Left ventricle myocardium inferior (tissue), 1 donor: Measurements from ENCODE around the gene RAPGEF6. TPM values are rescaled to one million over a fixed set of nuclear protein-coding genes. Genes with fewer than 3 reads are reported as not detected.
"Not testable (repeated sequence)": the region's sequence is repeated elsewhere in the genome, so short reads cannot be mapped to it uniquely, and the experiment has no call there.

ENCODE experiments used
- DNase-seq: peaks from one replicate; pipeline ENCODE4 v3.0.0-alpha.2; 2020
- H3K27ac ChIP-seq: fragments of 200-600 bp; replicated peaks from 2 replicates; pipeline ENCODE4 v1.8.0; 2021
- H3K27me3 ChIP-seq: fragments of 200-600 bp; 2 replicates; pipeline ENCODE4 v1.8.0; 2021; ENCODE audit warnings: low read depth
- H3K36me3 ChIP-seq: fragments of 200-600 bp; 2 replicates; pipeline ENCODE4 v1.8.0; 2021
- H3K4me1 ChIP-seq: fragments of 200-600 bp; 2 replicates; pipeline ENCODE4 v1.8.0; 2021
- H3K4me3 ChIP-seq: fragments of 200-600 bp; 2 replicates; pipeline ENCODE4 v1.8.0; 2021; ENCODE audit warnings: mild to moderate bottlenecking, moderate library complexity
- H3K9me3 ChIP-seq: fragments of 200-600 bp; replicated peaks from 2 replicates; pipeline ENCODE4 v1.8.0; 2021
- CTCF ChIP-seq: fragments of 200-600 bp; IDR thresholded peaks from 2 replicates; pipeline ENCODE4 v1.8.0; 2021; ENCODE audit warnings: antibody characterized with exemption, mild to moderate bottlenecking, borderline replicate concordance
- intact Hi-C: fragments of 100-400 bp; cut with micrococcal nuclease; formaldehyde crosslinking; loops from one replicate; pipeline ENCODE4 v1.11.0; 2022
- total RNA-seq: library from RNA; stranded (reverse); fragmentation: NEBNext Ultra II Directional; extraction: Animal tissue kit (Norgen Biotek cat#: 25700); gene quantifications from one replicate; pipeline ENCODE4 v1.2.1, GENCODE V29; 2021
- donor health status: DM: no; HTN: yes; CAD: no; lungs with severe emphysema.

Gene RAPGEF6
- total RNA-seq, 1 donor from 2014 or later = 9.6 TPM

- Histone ChIP-seq H3K4me3 (no peak overlapping the region), H3K9me3 (no peaks in the 10 kb centered on the region), H3K36me3 (peaks cover 69% of the 10 kb centered on the region), H3K27ac (no peak overlapping the region), H3K27me3 (no peaks in the 10 kb centered on the region), H3K4me1 (no peaks in the 10 kb centered on the region)
- no peak for DNase-seq
- intact Hi-C loops = no loop called here
- TF ChIP-seq CTCF = no peak
Observed at GRCh38 chr5:131491749-131492148, 143.3 kb downstream of the RAPGEF6 start.

GRCh38 chr5:131488463-131488862, 146.6 kb downstream of the RAPGEF6 start:
- H3K27ac ChIP-seq = no peak overlapping the region

GRCh38 chr5:131487371-131487770, 147.7 kb downstream of the RAPGEF6 start:
- DNase-seq, intact Hi-C loops, H3K27ac ChIP-seq, H3K4me1 ChIP-seq, H3K4me3 ChIP-seq, H3K27me3 ChIP-seq, H3K9me3 ChIP-seq: not testable (repeated sequence)
- H3K36me3 ChIP-seq = peaks cover 59% of the 10 kb centered on the region

More at GRCh38 chr5:131488463-131488862, 146.6 kb downstream of the RAPGEF6 start:
- DNase-seq = no peak
- Histone ChIP-seq H3K27me3 (no peaks in the 10 kb centered on the region), H3K9me3 (no peaks in the 10 kb centered on the region), H3K36me3 (peaks cover 59% of the 10 kb centered on the region), H3K4me3 (no peak overlapping the region), H3K4me1 (no peaks in the 10 kb centered on the region)
- intact Hi-C loops = no loop called here
- no peak for TF ChIP-seq CTCF

GRCh38 chr5:131482617-131483016, 152.4 kb downstream of the RAPGEF6 start:
- no peak overlapping the region for H3K4me3 ChIP-seq
- no peak for DNase-seq
- H3K27ac ChIP-seq = no peak overlapping the region
- no peaks in the 10 kb centered on the region for H3K27me3 ChIP-seq
- H3K4me1 ChIP-seq = no peaks in the 10 kb centered on the region
- no peak for TF ChIP-seq CTCF
- peaks cover 42% of the 10 kb centered on the region for H3K36me3 ChIP-seq
- H3K9me3 ChIP-seq = no peaks in the 10 kb centered on the region
- intact Hi-C loops = no loop called here

GRCh38 chr5:131481569-131481968, 153.5 kb downstream of the RAPGEF6 start:
- H3K27me3 ChIP-seq = no peaks in the 10 kb centered on the region
- no peak overlapping the region for H3K27ac ChIP-seq
- H3K4me3 ChIP-seq = no peak overlapping the region
- H3K36me3 ChIP-seq = peaks cover 36% of the 10 kb centered on the region
- H3K9me3 ChIP-seq = no peaks in the 10 kb centered on the region
- intact Hi-C loops = no loop called here
- TF ChIP-seq CTCF = no peak
- no peaks in the 10 kb centered on the region for H3K4me1 ChIP-seq
- DNase-seq = no peak

GRCh38 chr5:131475541-131475941, 159.5 kb downstream of the RAPGEF6 start:
- H3K36me3 ChIP-seq = peaks cover 13% of the 10 kb centered on the region
- H3K27me3 ChIP-seq = no peaks in the 10 kb centered on the region
- H3K4me3 ChIP-seq = no peak overlapping the region
- intact Hi-C loops = no loop called here
- DNase-seq = no peak
- H3K27ac ChIP-seq = no peak overlapping the region
- no peaks in the 10 kb centered on the region for H3K4me1 ChIP-seq
- no peaks in the 10 kb centered on the region for H3K9me3 ChIP-seq
- no peak for TF ChIP-seq CTCF
